Thyroid gland (tissue), 4 donors: ENCODE results near the gene KBTBD7. TPM values are rescaled to one million over a fixed set of nuclear protein-coding genes. Genes with fewer than 3 reads are reported as not detected.

Experiments
- DNase-seq, 2 donors: peaks; one replicate each; pipeline ENCODE4 v3.0.0-alpha.2; 2019
- H3K27ac ChIP-seq, 3 donors: fragments of 200-600 bp; sonication (generic); 1 replicate in 2 of 3; 2 replicates in 1 of 3; pipeline ENCODE4 v1.5.1; 2016 to 2019; ENCODE audit warnings: mild to moderate bottlenecking in 1 of 3, moderate library complexity in 1 of 3
- H3K27me3 ChIP-seq: fragments of 200-600 bp; sonication (generic); one replicate; pipeline ENCODE4 v1.5.1; 2019
- H3K36me3 ChIP-seq, 2 donors: fragments of 200-600 bp; sonication (generic); one replicate each; pipeline ENCODE4 v1.5.1; 2016 to 2019
- H3K4me1 ChIP-seq, 2 donors: fragments of 200-600 bp; sonication (generic); one replicate each; pipeline ENCODE4 v1.5.1; 2017 to 2019
- H3K4me3 ChIP-seq, 3 donors: fragments of 200-600 bp; sonication (generic); replicated peaks in 1 of 3; 1 replicate in 2 of 3; 2 replicates in 1 of 3; pipeline ENCODE4 v1.5.1; 2016; ENCODE audit warnings: mild to moderate bottlenecking in 1 of 3
- H3K9me3 ChIP-seq: fragments of 200-600 bp; sonication (generic); one replicate; pipeline ENCODE4 v1.5.1; 2017
- POLR2A ChIP-seq, 2 donors: fragments of 450-650 bp; IDR thresholded peaks; one replicate each; pipeline ENCODE4 v1.6.1; 2017; ENCODE audit warnings: antibody characterized with exemption in 2 of 2, mild to moderate bottlenecking in 2 of 2, moderate library complexity in 1 of 2
- WGBS, 2 donors: methylation state at CpG; one replicate each; pipeline ENCODE4 v1.1.5; 2017; 5-methylcytosine and 5-hydroxymethylcytosine counted together
- intact Hi-C: fragments of 100-400 bp; cut with DNase I; formaldehyde crosslinking; loops from one replicate; pipeline ENCODE4 v1.15.1; 2023
- total RNA-seq, 4 donors: library from RNA; depleted of rRNA; stranded (reverse); fragments of >200 nt; gene quantifications; one replicate each; pipeline ENCODE4 v1.2.3, GENCODE V29; 2016
- TF ChIP-seq, protein P1 (sequence below), 6 experiments: fragments of 200-600 bp in 3 of 6; fragments of 450-650 bp in 3 of 6; sonication (generic) in 3 of 6; IDR thresholded peaks; one replicate each; pipeline ENCODE4 v1.5.1; 2016 to 2019; ENCODE audit warnings: antibody characterized with exemption in 6 of 6, mild to moderate bottlenecking in 2 of 6, inconsistent platforms in 1 of 6, moderate library complexity in 1 of 6

KBTBD7 gene
- total RNA-seq, 4 donors from 2014 or later: 11.4 to 19.2 (median 14.6) TPM

- WGBS, 2 donors: 52 to 58% methylated on average over 6 of the region's 6 CpGs
- peak; percentile 25 to 33 for DNase-seq
- Histone ChIP-seq H3K36me3 (no peaks in the 10 kb centered on the region), H3K27me3 (no peaks in the 10 kb centered on the region), H3K9me3 (no peaks in the 10 kb centered on the region), H3K27ac (no peak overlapping the region), H3K4me1 (no peaks in the 10 kb centered on the region), H3K4me3 (no peak overlapping the region)
- intact Hi-C loops: loop anchor here (5.0 kb wide), 1 partner anchor 145 kb away; no protein-coding TSS in a partner anchor
- TF ChIP-seq POLR2A (IDR thresholded peaks at IDR 0.05): no peak
- TF ChIP-seq, protein P1, sequence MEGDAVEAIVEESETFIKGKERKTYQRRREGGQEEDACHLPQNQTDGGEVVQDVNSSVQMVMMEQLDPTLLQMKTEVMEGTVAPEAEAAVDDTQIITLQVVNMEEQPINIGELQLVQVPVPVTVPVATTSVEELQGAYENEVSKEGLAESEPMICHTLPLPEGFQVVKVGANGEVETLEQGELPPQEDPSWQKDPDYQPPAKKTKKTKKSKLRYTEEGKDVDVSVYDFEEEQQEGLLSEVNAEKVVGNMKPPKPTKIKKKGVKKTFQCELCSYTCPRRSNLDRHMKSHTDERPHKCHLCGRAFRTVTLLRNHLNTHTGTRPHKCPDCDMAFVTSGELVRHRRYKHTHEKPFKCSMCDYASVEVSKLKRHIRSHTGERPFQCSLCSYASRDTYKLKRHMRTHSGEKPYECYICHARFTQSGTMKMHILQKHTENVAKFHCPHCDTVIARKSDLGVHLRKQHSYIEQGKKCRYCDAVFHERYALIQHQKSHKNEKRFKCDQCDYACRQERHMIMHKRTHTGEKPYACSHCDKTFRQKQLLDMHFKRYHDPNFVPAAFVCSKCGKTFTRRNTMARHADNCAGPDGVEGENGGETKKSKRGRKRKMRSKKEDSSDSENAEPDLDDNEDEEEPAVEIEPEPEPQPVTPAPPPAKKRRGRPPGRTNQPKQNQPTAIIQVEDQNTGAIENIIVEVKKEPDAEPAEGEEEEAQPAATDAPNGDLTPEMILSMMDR (IDR thresholded peaks at IDR 0.05): peak in 5 of 6 experiments; percentile 49 to 72 (median 58)
Measured at GRCh38 chr13:41222259-41222852, 28.0 kb upstream of the KBTBD7 start.

DNA sequence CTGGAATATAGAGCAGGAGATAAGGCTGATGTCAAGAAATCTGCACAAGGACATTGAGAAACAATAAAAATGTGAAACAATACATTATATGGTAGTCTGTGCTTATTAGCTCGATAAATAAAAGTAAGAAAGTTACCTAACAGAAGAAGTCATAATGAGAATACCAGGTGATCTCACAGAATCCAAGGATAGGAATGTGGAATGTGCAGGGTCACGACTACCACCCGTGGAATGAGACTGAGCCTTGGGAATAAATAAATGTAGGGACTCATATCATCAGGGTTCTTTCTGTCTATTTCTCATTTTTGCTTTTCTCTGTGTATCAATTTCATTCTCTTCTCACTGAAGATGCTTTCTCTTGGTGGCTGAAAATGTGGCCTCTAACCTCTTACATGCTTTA lies 26.0 kb upstream of the KBTBD7 start:
- DNase-seq: no peak
- Histone ChIP-seq H3K27me3 (no peaks in the 10 kb centered on the region), H3K4me1 (no peaks in the 10 kb centered on the region), H3K4me3 (no peak overlapping the region), H3K27ac (no peak overlapping the region), H3K9me3 (no peaks in the 10 kb centered on the region), H3K36me3 (no peaks in the 10 kb centered on the region)
- no peak for TF ChIP-seq POLR2A (IDR thresholded peaks at IDR 0.05)
- TF ChIP-seq, protein P1 (IDR thresholded peaks at IDR 0.05): no peak
- WGBS, 2 donors: 87 to 92% methylated on average over 3 of the region's 3 CpGs
- intact Hi-C loops: loop anchor here (5.0 kb wide), 1 partner anchor 143 kb away; no protein-coding TSS in a partner anchor

DNA sequence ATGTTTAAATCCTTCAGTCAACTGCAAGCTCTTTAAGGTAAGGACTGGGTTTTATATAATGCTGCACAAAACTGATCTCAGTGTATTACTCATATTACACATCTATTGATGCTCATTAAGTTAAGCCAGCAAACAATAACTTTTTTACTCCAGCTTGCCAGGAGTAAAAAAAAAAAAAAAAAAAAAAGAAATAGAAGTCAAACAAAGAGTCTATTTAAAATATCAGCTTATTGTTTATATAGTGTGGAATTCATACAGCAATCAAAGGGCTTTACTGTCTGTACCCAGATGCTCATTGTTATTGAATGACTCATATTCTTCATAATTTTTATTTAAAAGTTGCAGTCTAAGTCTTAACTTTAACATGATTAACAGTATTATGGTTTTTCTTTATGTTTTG lies 21.8 kb upstream of the KBTBD7 start:
- H3K27me3 ChIP-seq: no peaks in the 10 kb centered on the region
- H3K27ac ChIP-seq: no peak overlapping the region
- no peaks in the 10 kb centered on the region for H3K36me3 ChIP-seq
- intact Hi-C loops: no loop called here
- no peak for DNase-seq
- no peak for TF ChIP-seq POLR2A (IDR thresholded peaks at IDR 0.05)
- TF ChIP-seq, protein P1 (IDR thresholded peaks at IDR 0.05): no peak
- H3K4me3 ChIP-seq: no peak overlapping the region
- no peaks in the 10 kb centered on the region for H3K4me1 ChIP-seq
- no peaks in the 10 kb centered on the region for H3K9me3 ChIP-seq

DNA sequence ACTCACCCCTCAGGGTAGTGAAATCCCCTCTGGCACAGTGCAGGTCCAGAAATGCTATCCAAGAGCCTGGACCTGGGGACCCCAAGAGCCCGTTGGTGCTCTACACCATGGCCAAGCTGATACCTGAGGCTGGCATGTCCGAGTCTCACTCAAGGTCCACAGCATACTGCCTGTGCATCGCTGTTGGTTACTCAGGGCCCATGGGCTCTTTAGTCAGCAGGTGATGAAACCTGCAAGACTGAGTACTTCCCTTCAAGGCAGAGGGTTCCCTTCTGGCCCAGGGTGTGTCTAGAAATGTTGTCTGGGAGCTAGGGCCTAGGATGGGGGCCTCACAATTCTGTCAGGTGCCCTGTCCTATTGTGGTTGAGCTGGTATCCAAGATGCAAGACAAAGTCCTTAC lies 19.6 kb upstream of the KBTBD7 start:
- Histone ChIP-seq H3K27me3 (no peaks in the 10 kb centered on the region), H3K9me3 (no peaks in the 10 kb centered on the region), H3K36me3 (no peaks in the 10 kb centered on the region), H3K4me3 (no peak overlapping the region), H3K4me1 (no peaks in the 10 kb centered on the region), H3K27ac (no peak overlapping the region)
- TF ChIP-seq POLR2A (IDR thresholded peaks at IDR 0.05): no peak
- TF ChIP-seq, protein P1 (IDR thresholded peaks at IDR 0.05): no peak
- 83% methylated on average over 2 of the region's 3 CpGs; no CpG with 5 or more reads in 1 of the 2 donors for WGBS, 2 donors
- intact Hi-C loops: no loop called here
- DNase-seq: no peak

- DNase-seq: no peak
- WGBS, 2 donors: 96 to 100% methylated on average over 2 to 3 of the region's 3 CpGs
Measured at GRCh38 chr13:41213316-41213715, 18.9 kb upstream of the KBTBD7 start.

More at GRCh38 chr13:41213316-41213715, 18.9 kb upstream of the KBTBD7 start:
- TF ChIP-seq POLR2A (IDR thresholded peaks at IDR 0.05): no peak
- TF ChIP-seq, protein P1 (IDR thresholded peaks at IDR 0.05): no peak
- intact Hi-C loops: no loop called here
- Histone ChIP-seq H3K9me3 (no peaks in the 10 kb centered on the region), H3K4me3 (no peak overlapping the region), H3K27ac (no peak overlapping the region), H3K4me1 (no peaks in the 10 kb centered on the region), H3K27me3 (no peaks in the 10 kb centered on the region), H3K36me3 (no peaks in the 10 kb centered on the region)
